Suprapubic skin (tissue), 4 donors: ENCODE results near the gene LCE1B. TPM values are rescaled to one million over a fixed set of nuclear protein-coding genes. Genes with fewer than 3 reads are reported as not detected.

Source experiments
- DNase-seq, 2 donors: peaks; one replicate each; pipeline ENCODE4 v3.0.0-alpha.2; 2019; ENCODE audit warnings: low spot score in 2 of 2
- H3K27ac ChIP-seq: fragments of 200-600 bp; sonication (generic); one replicate; pipeline ENCODE4 v1.5.1; 2019
- H3K27me3 ChIP-seq: fragments of 200-600 bp; sonication (generic); one replicate; pipeline ENCODE4 v1.5.1; 2019
- H3K36me3 ChIP-seq: fragments of 200-600 bp; sonication (generic); one replicate; pipeline ENCODE4 v1.5.1; 2019
- H3K4me1 ChIP-seq: fragments of 200-600 bp; sonication (generic); one replicate; pipeline ENCODE4 v1.5.1; 2019
- H3K4me3 ChIP-seq: fragments of 200-600 bp; sonication (generic); one replicate; pipeline ENCODE4 v1.5.1; 2019; ENCODE audit warnings: mild to moderate bottlenecking
- H3K9me3 ChIP-seq: fragments of 200-600 bp; sonication (generic); one replicate; pipeline ENCODE4 v1.5.1; 2019
- EP300 ChIP-seq: sonication (generic); formaldehyde crosslinking; IDR thresholded peaks from one replicate; pipeline ENCODE4 v1.6.1; 2017; ENCODE audit warnings: antibody characterized with exemption
- POLR2A ChIP-seq, 2 donors: fragments of 450-650 bp; IDR thresholded peaks; one replicate each; pipeline ENCODE4 v1.6.1; 2017; ENCODE audit warnings: antibody characterized with exemption in 2 of 2, mild to moderate bottlenecking in 2 of 2, moderate library complexity in 2 of 2
- POLR2AphosphoS5 ChIP-seq, 3 donors: sonication (generic); formaldehyde crosslinking; IDR thresholded peaks; one replicate each; pipeline ENCODE4 v1.6.1; 2017; ENCODE audit warnings: antibody characterized with exemption in 3 of 3
- WGBS: methylation state at CpG from one replicate; pipeline ENCODE4 v1.1.5; 2018; 5-methylcytosine and 5-hydroxymethylcytosine counted together
- total RNA-seq, 4 donors: library from RNA; depleted of rRNA; stranded (reverse); fragments of >200 nt; gene quantifications; one replicate each; pipeline ENCODE4 v1.1.0, GENCODE V29; 2016
- TF ChIP-seq, protein P1 (sequence below), 2 donors: fragments of 200-600 bp in 1 of 2; fragments of 450-650 bp in 1 of 2; sonication (generic) in 1 of 2; IDR thresholded peaks; one replicate each; pipeline ENCODE4 v1.5.1; 2016 to 2019; ENCODE audit warnings: antibody characterized with exemption in 2 of 2, mild to moderate bottlenecking in 1 of 2, moderate library complexity in 1 of 2

LCE1B gene
- total RNA-seq, 4 donors from 2014 or later, result 29.6 to 197 (median 166) TPM

- TF ChIP-seq, protein P1, sequence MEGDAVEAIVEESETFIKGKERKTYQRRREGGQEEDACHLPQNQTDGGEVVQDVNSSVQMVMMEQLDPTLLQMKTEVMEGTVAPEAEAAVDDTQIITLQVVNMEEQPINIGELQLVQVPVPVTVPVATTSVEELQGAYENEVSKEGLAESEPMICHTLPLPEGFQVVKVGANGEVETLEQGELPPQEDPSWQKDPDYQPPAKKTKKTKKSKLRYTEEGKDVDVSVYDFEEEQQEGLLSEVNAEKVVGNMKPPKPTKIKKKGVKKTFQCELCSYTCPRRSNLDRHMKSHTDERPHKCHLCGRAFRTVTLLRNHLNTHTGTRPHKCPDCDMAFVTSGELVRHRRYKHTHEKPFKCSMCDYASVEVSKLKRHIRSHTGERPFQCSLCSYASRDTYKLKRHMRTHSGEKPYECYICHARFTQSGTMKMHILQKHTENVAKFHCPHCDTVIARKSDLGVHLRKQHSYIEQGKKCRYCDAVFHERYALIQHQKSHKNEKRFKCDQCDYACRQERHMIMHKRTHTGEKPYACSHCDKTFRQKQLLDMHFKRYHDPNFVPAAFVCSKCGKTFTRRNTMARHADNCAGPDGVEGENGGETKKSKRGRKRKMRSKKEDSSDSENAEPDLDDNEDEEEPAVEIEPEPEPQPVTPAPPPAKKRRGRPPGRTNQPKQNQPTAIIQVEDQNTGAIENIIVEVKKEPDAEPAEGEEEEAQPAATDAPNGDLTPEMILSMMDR (IDR thresholded peaks at IDR 0.05), result no peak
- TF ChIP-seq EP300 (no peak), POLR2AphosphoS5 (IDR thresholded peaks at IDR 0.05) (no peak)
- Histone ChIP-seq H3K36me3 (no peaks in the 10 kb centered on the region), H3K4me3 (no peak overlapping the region), H3K4me1 (peaks cover 6% of the 10 kb centered on the region), H3K27ac (no peak overlapping the region), H3K27me3 (no peaks in the 10 kb centered on the region), H3K9me3 (no peaks in the 10 kb centered on the region)
- 45% methylated on average over 1 of the region's 1 CpG for WGBS
- DNase-seq, result no peak
These were observed 46.3 kb downstream of the LCE1B start for GRCh38 chr1:152858062-152858461.

GRCh38 chr1:152859696-152860095 is 47.9 kb downstream of the LCE1B start, which contains the start of gene LCE7A:
TSS of gene LCE7A (plus strand) at chr1:152859996. CDS start at chr1:152860698, 702 bp downstream.
- DNase-seq, result no peak
- TF ChIP-seq POLR2AphosphoS5 (IDR thresholded peaks at IDR 0.05), result no peak
- TF ChIP-seq EP300, result no peak
- no peak for TF ChIP-seq POLR2A (IDR thresholded peaks at IDR 0.05)
- TF ChIP-seq, protein P1 (IDR thresholded peaks at IDR 0.05), result no peak
- Histone ChIP-seq H3K27ac (no peak within 1 kb of the TSS), H3K4me3 (no peak within 1 kb of the TSS), H3K4me1 (peaks cover 6% of the 10 kb centered on the region), H3K9me3 (no peaks in the 10 kb centered on the region), H3K36me3 (no peaks in the 10 kb centered on the region), H3K27me3 (no peaks in the 10 kb centered on the region)
- 98% methylated on average over 3 of the region's 3 CpGs for WGBS

- H3K4me1 ChIP-seq, result peaks cover 6% of the 10 kb centered on the region
- no peaks in the 10 kb centered on the region for H3K27me3 ChIP-seq
- H3K4me3 ChIP-seq, result no peak overlapping the region
- TF ChIP-seq, protein P1 (IDR thresholded peaks at IDR 0.05), result no peak
- TF ChIP-seq POLR2AphosphoS5 (IDR thresholded peaks at IDR 0.05) (no peak), EP300 (no peak), POLR2A (IDR thresholded peaks at IDR 0.05) (no peak)
- WGBS, result 80% methylated on average over 3 of the region's 3 CpGs
- H3K27ac ChIP-seq, result no peak overlapping the region
- H3K36me3 ChIP-seq, result no peaks in the 10 kb centered on the region
- DNase-seq, result no peak
- no peaks in the 10 kb centered on the region for H3K9me3 ChIP-seq
These were observed 48.4 kb downstream of the LCE1B start for GRCh38 chr1:152860129-152860528.

- Histone ChIP-seq H3K27ac (no peak overlapping the region), H3K4me1 (peaks cover 6% of the 10 kb centered on the region), H3K36me3 (no peaks in the 10 kb centered on the region), H3K4me3 (no peak overlapping the region), H3K27me3 (no peaks in the 10 kb centered on the region), H3K9me3 (no peaks in the 10 kb centered on the region)
- TF ChIP-seq EP300 (no peak), POLR2AphosphoS5 (IDR thresholded peaks at IDR 0.05) (no peak), POLR2A (IDR thresholded peaks at IDR 0.05) (no peak)
- TF ChIP-seq, protein P1 (IDR thresholded peaks at IDR 0.05), result no peak
- DNase-seq, result no peak
- 89% methylated on average over 4 of the region's 4 CpGs for WGBS
These were observed 49.6 kb downstream of the LCE1B start for GRCh38 chr1:152861374-152861773.

Other genes starting within 250 kb of the LCE1B start
- gene LCE3E, start 245.2 kb upstream of the LCE1B start, total RNA-seq, result 10 to 100 TPM in 1 of 4 donors, 1 to 10 TPM in 2, not detected in 1; 4.8 to 19.0 (median 7.4) TPM
- 10 to 100 TPM in 2 of 4 donors, 1 to 10 TPM in 2; 3.7 to 27.1 (median 15.4) TPM for gene LCE3D, start 231.5 kb upstream of the LCE1B start, total RNA-seq
- gene LCE3C, start 211.7 kb upstream of the LCE1B start, total RNA-seq, result not detected
- gene LCE3B, start 198.2 kb upstream of the LCE1B start, total RNA-seq, result not detected
- not detected for gene LCE3A, start 188.9 kb upstream of the LCE1B start, total RNA-seq
- 100 to 1,000 TPM in 3 of 4 donors, 10 to 100 TPM in 1; 11.8 to 304 (median 222) TPM for gene LCE2D, start 148.6 kb upstream of the LCE1B start, total RNA-seq
- 100 to 1,000 TPM in 3 of 4 donors, 10 to 100 TPM in 1; 66.5 to 669 (median 515) TPM for gene LCE2C, start 136.7 kb upstream of the LCE1B start, total RNA-seq
- gene LCE2B, start 125.8 kb upstream of the LCE1B start, total RNA-seq, result 1,000 to 10,000 TPM in 2 of 4 donors, 100 to 1,000 TPM in 1, 10 to 100 TPM in 1; 91.9 to 1,442 (median 997) TPM
- gene LCE2A, start 113.6 kb upstream of the LCE1B start, total RNA-seq, result 100 to 1,000 TPM in 3 of 4 donors, 10 to 100 TPM in 1; 28.2 to 457 (median 159) TPM
- gene LCE4A, start 103.8 kb upstream of the LCE1B start, total RNA-seq, result 1 to 10 TPM in 3 of 4 donors, not detected in 1; 3.0 to 7.7 (median 3.6) TPM
- 100 to 1,000 TPM in 3 of 4 donors, 10 to 100 TPM in 1; 20.9 to 138 (median 131) TPM for gene KPRP, start 53.9 kb upstream of the LCE1B start, total RNA-seq
- 10 to 100 TPM in 3 of 4 donors, not detected in 1; 23.4 to 71.3 (median 42.8) TPM for gene LCE1F, start 36.8 kb upstream of the LCE1B start, total RNA-seq
- gene LCE1E, start 25.7 kb upstream of the LCE1B start, total RNA-seq, result 10 to 100 TPM in 3 of 4 donors, 1 to 10 TPM in 1; 5.5 to 71.0 (median 29.6) TPM
- 100 to 1,000 TPM in 2 of 4 donors, 10 to 100 TPM in 2; 32.8 to 203 (median 101) TPM for gene LCE1D, start 15.2 kb upstream of the LCE1B start, total RNA-seq
- gene LCE1C, start 5.3 kb upstream of the LCE1B start, total RNA-seq, result 1,000 to 10,000 TPM in 3 of 4 donors, 10 to 100 TPM in 1; 73.2 to 1,471 (median 1,283) TPM
- gene LCE1A, start 15.5 kb downstream of the LCE1B start, total RNA-seq, result 100 to 1,000 TPM in 3 of 4 donors, 10 to 100 TPM in 1; 69.4 to 516 (median 417) TPM
- 10 to 100 TPM in 3 of 4 donors, 1 to 10 TPM in 1; 3.0 to 95.6 (median 55.0) TPM for gene LCE6A, start 30.9 kb downstream of the LCE1B start, total RNA-seq
- gene LCE7A, start 48.0 kb downstream of the LCE1B start, total RNA-seq, result not detected
- gene SMCP, start 66.4 kb downstream of the LCE1B start, total RNA-seq, result not detected
- 100 to 1,000 TPM in 3 of 4 donors, 10 to 100 TPM in 1; 50.2 to 213 (median 138) TPM for gene IVL, start 96.6 kb downstream of the LCE1B start, total RNA-seq
- 10 to 100 TPM; 10.7 to 42.8 (median 18.2) TPM for gene SPRR5, start 135.2 kb downstream of the LCE1B start, total RNA-seq
- 100 to 1,000 TPM in 2 of 4 donors, 10 to 100 TPM in 1, 1 to 10 TPM in 1; 1.4 to 478 (median 67.3) TPM for gene SPRR4, start 158.7 kb downstream of the LCE1B start, total RNA-seq
- 10 to 100 TPM in 1 of 4 donors, not detected in 3; 66.5 TPM for gene SPRR1A, start 172.1 kb downstream of the LCE1B start, total RNA-seq
- gene SPRR3, start 189.8 kb downstream of the LCE1B start, total RNA-seq, result not detected
- gene SPRR1B, start 219.2 kb downstream of the LCE1B start, total RNA-seq, result 100 to 1,000 TPM in 3 of 4 donors, 1 to 10 TPM in 1; 1.8 to 247 (median 172) TPM
- gene SPRR2D, start 229.1 kb downstream of the LCE1B start, total RNA-seq, result 10 to 100 TPM in 3 of 4 donors, not detected in 1; 12.3 to 69.2 (median 56.6) TPM
- gene SPRR2A, start 245.5 kb downstream of the LCE1B start, total RNA-seq, result not detected